Putamen (tissue), 1 donor: Measurements from ENCODE around the gene DHX29.

Experiments
- DNase-seq: peaks from one replicate; pipeline ENCODE4 v3.0.0-alpha.2; 2016; ENCODE audit warnings: low spot score

DHX29 gene

DNA sequence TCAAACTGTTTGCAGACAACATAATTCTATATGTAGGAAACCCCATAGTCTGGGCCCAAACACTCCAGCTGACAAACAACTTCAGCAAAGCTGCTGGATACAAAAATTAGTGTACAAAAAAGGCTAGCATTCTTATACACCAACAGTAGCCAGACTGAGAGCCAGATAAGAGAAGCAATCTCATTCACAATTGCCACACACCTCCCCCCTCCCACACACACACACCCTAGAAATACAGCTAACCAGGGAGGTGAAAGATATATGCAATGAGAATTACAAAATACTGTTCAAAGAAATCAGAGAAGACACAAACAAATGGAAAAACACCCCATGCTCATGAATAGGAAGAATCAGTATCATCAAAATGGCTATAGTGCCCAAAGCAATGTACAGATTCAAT is 9.3 kb upstream of the DHX29 start:
- DNase-seq, result no peak

GRCh38 chr5:55316289-55316688 is 8.8 kb upstream of the DHX29 start:
- DNase-seq, result no peak

- DNase-seq, result no peak
Measured at GRCh38 chr5:55313870-55314617, 6.5 kb upstream of the DHX29 start.

GRCh38 chr5:55308254-55308836 is 851 bp upstream of the DHX29 start:
- no peak for DNase-seq

GRCh38 chr5:55306641-55307382 is 682 bp downstream of the DHX29 start:
- DNase-seq, result no peak

GRCh38 chr5:55305345-55305744 is 2.1 kb downstream of the DHX29 start:
- DNase-seq, result no peak

GRCh38 chr5:55304584-55304983 is 2.9 kb downstream of the DHX29 start:
- no peak for DNase-seq

DNA sequence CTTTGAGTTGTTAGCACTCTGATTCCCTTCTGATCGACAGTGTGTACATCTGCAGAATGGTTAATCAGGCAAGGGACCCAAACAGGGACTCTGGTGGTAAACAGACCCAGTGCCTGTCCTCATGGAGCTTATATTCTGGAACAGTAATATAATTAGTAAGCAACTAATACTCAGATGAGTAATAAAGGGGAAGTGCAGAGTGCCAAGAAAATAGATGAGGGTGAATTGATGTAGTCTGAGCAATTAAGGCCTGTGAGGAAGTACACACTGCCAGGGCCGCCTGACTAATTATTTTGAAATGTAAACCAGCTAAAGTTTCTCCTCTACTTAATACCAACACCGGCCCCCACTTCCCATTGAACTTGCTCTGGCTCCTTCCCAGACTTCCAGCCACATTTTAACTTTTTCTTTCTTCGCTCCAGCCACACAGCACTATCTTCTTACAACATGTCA is 4.2 kb downstream of the DHX29 start:
- no peak for DNase-seq

GRCh38 chr5:55300890-55301289 is 6.6 kb downstream of the DHX29 start:
- DNase-seq, result no peak

- DNase-seq, result no peak
Measured at GRCh38 chr5:55294935-55295334, 12.6 kb downstream of the DHX29 start.

GRCh38 chr5:55290991-55291390 is 16.5 kb downstream of the DHX29 start:
- no peak for DNase-seq

GRCh38 chr5:55289808-55290207 is 17.7 kb downstream of the DHX29 start:
- DNase-seq, result no peak

- DNase-seq, result no peak
Measured at GRCh38 chr5:55286411-55286933, 21.0 kb downstream of the DHX29 start.

DNA sequence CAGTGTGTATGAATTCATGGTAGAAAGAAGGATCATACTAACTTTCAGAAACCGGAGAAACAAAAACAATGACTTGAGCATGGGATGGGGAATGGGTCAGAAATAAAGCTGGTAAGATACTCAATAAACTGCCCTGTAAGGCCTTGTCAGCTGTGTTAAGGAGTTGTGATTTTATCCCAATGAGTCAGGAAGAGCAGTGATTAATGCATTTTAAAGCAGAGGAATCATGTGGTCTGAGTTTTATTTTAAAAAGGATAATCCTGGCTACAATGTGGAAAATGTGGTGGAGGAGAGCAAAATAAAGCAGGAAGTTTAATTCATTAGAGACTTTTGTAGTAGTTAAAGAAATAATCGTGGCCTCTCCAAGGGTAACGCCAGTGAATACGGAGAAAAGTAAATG is 28.7 kb downstream of the DHX29 start:
- no peak for DNase-seq

DNA sequence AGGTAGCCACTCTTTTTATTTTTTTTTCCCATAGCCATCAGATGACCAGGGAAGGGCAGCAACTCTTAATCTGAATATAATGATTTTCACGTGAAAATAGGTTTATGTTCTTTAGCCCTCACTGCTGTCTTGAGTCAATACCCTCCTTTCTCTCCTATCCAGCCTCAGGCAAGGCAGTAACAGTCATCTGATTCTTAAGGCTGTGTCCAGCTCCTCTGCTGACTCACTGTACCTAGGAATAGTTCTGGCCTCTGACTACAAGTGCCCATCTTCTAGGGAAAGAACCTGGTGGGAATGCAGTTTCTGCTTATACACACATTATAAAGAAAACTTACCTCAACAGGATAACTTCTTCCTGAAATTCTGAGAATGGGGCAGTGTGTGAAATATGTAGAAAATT is 30.7 kb downstream of the DHX29 start:
- no peak for DNase-seq

- DNase-seq, result no peak
Measured at GRCh38 chr5:55258339-55258738, 49.2 kb downstream of the DHX29 start.

DNA sequence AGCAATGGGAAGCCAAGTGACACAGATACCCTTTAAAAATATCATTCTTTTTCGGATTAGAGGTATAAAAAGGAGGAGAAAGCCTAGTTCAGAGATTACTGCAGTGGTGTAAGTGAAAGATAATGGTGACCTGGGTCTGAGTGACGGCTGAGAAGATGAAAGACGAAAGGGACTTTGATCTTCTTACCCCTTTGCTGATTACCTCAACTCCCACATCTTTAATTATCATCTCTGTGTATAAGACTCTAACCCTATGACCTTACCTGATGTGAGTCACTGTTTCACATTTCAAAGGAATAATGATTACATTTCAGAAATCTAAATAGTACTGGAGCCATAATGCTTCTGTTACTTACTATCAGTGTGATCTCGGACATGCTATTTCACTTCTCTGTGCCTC is 52.7 kb downstream of the DHX29 start:
- DNase-seq, result no peak

DNA sequence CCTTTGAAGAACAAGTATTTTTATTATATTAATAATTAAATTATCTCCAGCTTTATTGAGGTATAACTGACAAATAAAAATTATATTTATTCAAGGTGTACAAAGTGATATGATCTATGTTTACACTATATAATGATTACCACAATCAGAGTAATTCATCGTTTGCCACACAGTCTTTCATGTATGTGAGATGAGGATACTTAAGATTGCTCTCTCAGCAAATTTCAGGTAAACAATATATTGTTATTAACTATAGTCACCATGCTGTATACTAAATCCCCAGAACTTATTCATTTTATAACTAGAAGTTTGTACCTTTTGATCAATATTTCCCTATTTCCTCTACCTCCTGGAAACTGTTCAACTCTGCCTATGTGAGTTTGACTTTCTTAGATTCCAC is 57.4 kb downstream of the DHX29 start:
- DNase-seq, result no peak

DNA sequence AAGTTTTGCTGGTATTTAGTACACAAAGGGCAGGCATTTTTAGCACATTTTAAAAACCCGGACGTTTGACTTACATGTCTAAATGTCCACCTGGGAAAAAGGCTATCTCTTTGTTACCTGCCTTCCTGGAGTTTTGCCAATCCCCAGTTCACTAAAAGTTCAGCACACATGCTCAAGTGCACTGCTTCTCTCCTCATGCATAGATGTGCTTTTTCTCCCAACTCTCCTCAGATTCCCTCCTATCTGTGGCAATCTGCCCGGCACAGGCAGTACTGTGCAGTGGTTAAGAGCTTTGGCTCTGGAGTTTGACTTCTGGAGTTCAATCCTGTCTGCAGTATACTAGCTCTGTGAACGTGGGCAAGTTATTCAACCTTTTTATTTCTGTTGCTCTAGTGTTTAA is 65.7 kb downstream of the DHX29 start:
- DNase-seq, result no peak

DNA sequence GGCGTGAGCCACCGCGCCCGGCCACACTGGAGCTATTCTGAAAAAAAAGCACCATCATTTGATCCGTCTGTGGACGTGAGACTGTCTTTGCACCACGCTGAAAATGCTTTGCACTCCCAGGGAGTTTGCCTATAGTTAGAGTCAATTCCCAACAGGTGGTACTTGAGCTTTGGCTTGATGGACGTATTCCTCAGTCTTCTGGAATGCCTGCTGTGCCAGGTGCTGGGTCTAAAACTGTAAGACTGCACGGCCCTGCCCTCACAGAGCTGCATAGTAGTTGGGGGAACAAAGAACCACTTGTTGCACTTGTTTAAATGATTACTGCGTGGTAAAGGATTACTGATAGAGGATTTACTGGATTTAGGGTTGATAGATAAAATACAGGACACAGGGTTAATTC is 70.7 kb downstream of the DHX29 start:
- DNase-seq, result no peak

DNA sequence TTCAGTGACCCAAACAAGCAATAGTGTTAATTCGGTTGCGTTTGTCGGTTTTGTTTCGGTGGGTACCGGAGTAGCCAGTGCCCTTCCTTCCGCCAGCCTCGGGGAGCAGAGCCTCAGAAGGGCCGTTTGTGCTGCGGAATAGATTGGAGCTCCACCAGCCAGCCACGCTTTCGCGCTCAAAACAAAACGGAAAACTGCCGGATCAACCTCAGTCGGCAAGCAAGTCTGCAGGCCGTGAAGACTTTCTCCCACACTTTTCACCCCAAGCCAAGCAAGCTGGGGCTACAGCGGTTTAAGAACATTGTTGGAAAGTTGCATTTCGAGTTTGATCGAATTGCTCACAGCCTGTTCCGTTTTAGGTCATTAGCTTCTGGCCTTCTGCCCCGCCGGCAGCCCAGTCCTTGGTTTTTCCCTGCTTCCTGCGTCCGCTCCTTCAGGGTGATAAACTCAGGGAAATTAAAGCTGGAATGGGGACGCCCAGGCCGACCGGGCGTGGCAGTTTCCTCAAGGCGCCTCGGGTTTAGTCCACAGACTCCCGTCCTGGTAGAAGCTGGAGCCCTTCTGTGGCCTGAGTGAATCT is 73.3 kb downstream of the DHX29 start:
- DNase-seq, result no peak
